ENCODE measurements around the gene COG6.

GRCh38 chr13:39623466-39623865 is 32.0 kb upstream of the COG6 start:
- TF ChIP-seq CTCF (conservative IDR thresholded peaks at IDR 0.05; ENCODE audit: low read depth, low read length), result no peak
- no peak for TF ChIP-seq EZH2 (IDR thresholded peaks at IDR 0.05; ENCODE audit: low read length, unreplicated experiment)
